K562 (cell line): ENCODE measurements around the gene NDUFV2. TPM values are rescaled to one million over a fixed set of nuclear protein-coding genes. Genes with fewer than 3 reads are reported as not detected.

Experiments
- EP300 ChIP-seq: IDR thresholded peaks from 2 replicates; pipeline ENCODE4 v1.6.1; 2012; ENCODE audit warnings: low read length, improper control_type of control experiment
- ERF ChIP-seq: fragments of 450-650 bp; formaldehyde crosslinking; IDR thresholded peaks from 2 replicates; pipeline ENCODE4 v1.4.0; 2020; ENCODE audit warnings: mild to moderate bottlenecking, mixed read lengths
- GATA2 ChIP-seq: sonication (generic); formaldehyde crosslinking; IDR thresholded peaks from 2 replicates; pipeline ENCODE4 v1.4.0; 2020; ENCODE audit warnings: mild to moderate bottlenecking, missing genetic modification reagents
- GATAD2A ChIP-seq: fragments of 450-650 bp; IDR thresholded peaks from 2 replicates; pipeline ENCODE4 v1.6.1; 2017
- LCOR ChIP-seq: sonication (generic); formaldehyde crosslinking; IDR thresholded peaks from 2 replicates; pipeline ENCODE4 v1.8.0; 2022; ENCODE audit warnings: mild to moderate bottlenecking, missing genetic modification reagents
- MBD1 ChIP-seq: fragments of 250-450 bp; sonication (Bioruptor Pico); IDR thresholded peaks from 2 replicates; pipeline ENCODE4 v1.8.0; 2022; ENCODE audit warnings: inconsistent platforms
- PHF20 ChIP-seq: fragments of 450-650 bp; IDR thresholded peaks from 2 replicates; pipeline ENCODE4 v1.6.1; 2018; ENCODE audit not compliant: partially characterized antibody
- PHF21A ChIP-seq: fragments of 450-650 bp; IDR thresholded peaks from 2 replicates; pipeline ENCODE4 v1.6.1; 2017; ENCODE audit warnings: low read depth, borderline replicate concordance
- THRAP3 ChIP-seq: fragments of 450-650 bp; IDR thresholded peaks from 2 replicates; pipeline ENCODE4 v1.6.1; 2016; ENCODE audit warnings: mild to moderate bottlenecking, inconsistent platforms, borderline replicate concordance
- ZKSCAN8 ChIP-seq: fragments of 200-800 bp; sonication (Bioruptor generic); IDR thresholded peaks from 2 replicates; pipeline ENCODE4 v1.6.1; 2016; ENCODE audit warnings: missing genetic modification characterization, missing compliant biosample characterization
- ZNF165 ChIP-seq: fragments of 250-450 bp; sonication (Bioruptor Pico); IDR thresholded peaks from 2 replicates; pipeline ENCODE4 v1.4.0; 2020; ENCODE audit warnings: borderline replicate concordance
- ZNF3 ChIP-seq: fragments of 250-450 bp; sonication (Bioruptor Pico); IDR thresholded peaks from 2 replicates; pipeline ENCODE4 v1.5.0; 2021; ENCODE audit warnings: mild to moderate bottlenecking, moderate library complexity
- ZNF584 ChIP-seq: fragments of 200-800 bp; sonication (Bioruptor generic); IDR thresholded peaks from 2 replicates; pipeline ENCODE4 v1.6.1; 2016; ENCODE audit warnings: low read depth, mild to moderate bottlenecking, missing genetic modification characterization, missing compliant biosample characterization
- ZNF609 ChIP-seq: sonication (generic); formaldehyde crosslinking; IDR thresholded peaks from 2 replicates; pipeline ENCODE4 v1.8.1; 2023; ENCODE audit warnings: missing genetic modification reagents, mild to moderate bottlenecking, borderline replicate concordance
- ZNF668 ChIP-seq: fragments of 250-450 bp; sonication (Bioruptor Pico); IDR thresholded peaks from 2 replicates; pipeline ENCODE4 v1.8.0; 2022; ENCODE audit warnings: mild to moderate bottlenecking, inconsistent platforms
- ZNF785 ChIP-seq: fragments of 250-450 bp; sonication (Bioruptor Pico); IDR thresholded peaks from 2 replicates; pipeline ENCODE4 v1.4.0; 2020; ENCODE audit warnings: mild to moderate bottlenecking
- polyA plus RNA-seq, 8 experiments: library from polyadenylated mRNA; depleted of rRNA in 4 of 8; stranded (reverse) in 5 of 8; unstranded in 3 of 8; fragments of >200 nt; fragmentation: Nextera tagmentation in 2 of 8; fragmentation: Illumina TruSeq in 1 of 8; extraction: Ambion mirVana in 2 of 8; extraction: Trizol in 1 of 8; gene quantifications; 2 replicates each; pipeline versions ENCODE4 v1.2.1 to v1.2.3, GENCODE V29; 2011 to 2014; ENCODE audit warnings: inconsistent platforms in 1 of 8, missing spikeins in 1 of 8
- total RNA-seq, 7 experiments: library from RNA; depleted of rRNA in 6 of 7; stranded (reverse); fragments of >200 nt in 6 of 7; fragmentation: Illumina TruSeq in 2 of 7; extraction: Trizol in 2 of 7; gene quantifications; 2 replicates each; pipeline versions ENCODE4 v1.2.1 to v1.2.3, GENCODE V29; 2011 to 2021; ENCODE audit warnings: low replicate concordance in 1 of 7
- TF ChIP-seq, protein P1 (sequence below): fragments of 450-650 bp; formaldehyde crosslinking; IDR thresholded peaks from 2 replicates; pipeline ENCODE4 v1.4.0; 2022; ENCODE audit warnings: mild to moderate bottlenecking, moderate library complexity
- TF ChIP-seq, protein P2 (sequence below): fragments of 450-650 bp; IDR thresholded peaks from 2 replicates; pipeline ENCODE4 v1.7.0; 2016; ENCODE audit warnings: borderline replicate concordance

NDUFV2 gene
- total and polyA plus RNA-seq, 9 of the 15 experiments (the other 6 are each of a cell fraction or from before 2014, with no cell fraction given): 213 to 550 (median 384) TPM

GRCh38 chr18:9136315-9137155, 34.0 kb downstream of the NDUFV2 start, which contains the start of gene ANKRD12 (continued):
- TF ChIP-seq, protein P1, sequence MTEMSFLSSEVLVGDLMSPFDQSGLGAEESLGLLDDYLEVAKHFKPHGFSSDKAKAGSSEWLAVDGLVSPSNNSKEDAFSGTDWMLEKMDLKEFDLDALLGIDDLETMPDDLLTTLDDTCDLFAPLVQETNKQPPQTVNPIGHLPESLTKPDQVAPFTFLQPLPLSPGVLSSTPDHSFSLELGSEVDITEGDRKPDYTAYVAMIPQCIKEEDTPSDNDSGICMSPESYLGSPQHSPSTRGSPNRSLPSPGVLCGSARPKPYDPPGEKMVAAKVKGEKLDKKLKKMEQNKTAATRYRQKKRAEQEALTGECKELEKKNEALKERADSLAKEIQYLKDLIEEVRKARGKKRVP: no peak
- TF ChIP-seq EP300 (peak; percentile 61), PHF20 (peak; percentile 26), ZNF3 (CRISPR knock-in tag) (no peak), GATA2 (CRISPR knock-in tag) (no peak), ZKSCAN8 (CRISPR knock-in tag) (no peak), ERF (CRISPR knock-in tag) (peak; percentile 65; the same call in 1 of the 2 replicates), ZNF668 (CRISPR knock-in tag) (peak; percentile 36; the same call in 1 of the 2 replicates), ZNF165 (no peak), MBD1 (no peak), ZNF584 (CRISPR knock-in tag) (no peak), ZNF609 (CRISPR knock-in tag) (no peak), THRAP3 (no peak), PHF21A (no peak), LCOR (CRISPR knock-in tag) (0 out of 2 replicates have a peak, but pooled peaks have one; percentile 68), GATAD2A (peak; percentile 98), ZNF785 (no peak)
- TF ChIP-seq, protein P2, sequence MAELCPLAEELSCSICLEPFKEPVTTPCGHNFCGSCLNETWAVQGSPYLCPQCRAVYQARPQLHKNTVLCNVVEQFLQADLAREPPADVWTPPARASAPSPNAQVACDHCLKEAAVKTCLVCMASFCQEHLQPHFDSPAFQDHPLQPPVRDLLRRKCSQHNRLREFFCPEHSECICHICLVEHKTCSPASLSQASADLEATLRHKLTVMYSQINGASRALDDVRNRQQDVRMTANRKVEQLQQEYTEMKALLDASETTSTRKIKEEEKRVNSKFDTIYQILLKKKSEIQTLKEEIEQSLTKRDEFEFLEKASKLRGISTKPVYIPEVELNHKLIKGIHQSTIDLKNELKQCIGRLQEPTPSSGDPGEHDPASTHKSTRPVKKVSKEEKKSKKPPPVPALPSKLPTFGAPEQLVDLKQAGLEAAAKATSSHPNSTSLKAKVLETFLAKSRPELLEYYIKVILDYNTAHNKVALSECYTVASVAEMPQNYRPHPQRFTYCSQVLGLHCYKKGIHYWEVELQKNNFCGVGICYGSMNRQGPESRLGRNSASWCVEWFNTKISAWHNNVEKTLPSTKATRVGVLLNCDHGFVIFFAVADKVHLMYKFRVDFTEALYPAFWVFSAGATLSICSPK: no peak
